Endothelial cell (in vitro differentiated cells): ENCODE data around the gene FXYD5. TPM values are rescaled to one million over a fixed set of nuclear protein-coding genes. Genes with fewer than 3 reads are reported as not detected.
A peak's percentile ranks its signal among the peaks of the same experiment; 100 is the strongest.

ENCODE experiments used
- DNase-seq: peaks from one replicate; pipeline ENCODE4 v3.0.0; 2021; ENCODE audit warnings: low spot score
- H3K27ac Mint-ChIP-seq: one replicate; pipeline ENCODE4 v1.8.0; 2021; ENCODE audit warnings: mixed read lengths, inconsistent platforms; ENCODE audit not compliant: unreplicated experiment
- H3K27me3 Mint-ChIP-seq: one replicate; pipeline ENCODE4 v1.8.0; 2021; ENCODE audit warnings: mild to moderate bottlenecking, moderate library complexity, mixed read lengths, inconsistent platforms; ENCODE audit not compliant: unreplicated experiment
- H3K36me3 Mint-ChIP-seq: one replicate; pipeline ENCODE4 v1.8.0; 2021; ENCODE audit warnings: mild to moderate bottlenecking, low read depth, mixed read lengths, inconsistent platforms; ENCODE audit not compliant: unreplicated experiment
- H3K4me1 Mint-ChIP-seq: one replicate; pipeline ENCODE4 v1.8.0; 2021; ENCODE audit warnings: mild to moderate bottlenecking, mixed read lengths, inconsistent platforms; ENCODE audit not compliant: unreplicated experiment
- H3K4me3 Mint-ChIP-seq: one replicate; pipeline ENCODE4 v1.8.0; 2021; ENCODE audit warnings: mild to moderate bottlenecking, mixed read lengths, inconsistent platforms; ENCODE audit not compliant: unreplicated experiment
- H3K9me3 Mint-ChIP-seq: one replicate; pipeline ENCODE4 v1.8.0; 2021; ENCODE audit warnings: mixed read lengths, inconsistent platforms; ENCODE audit not compliant: unreplicated experiment
- total RNA-seq: library from RNA; stranded (reverse); fragmentation: NEBNext Ultra II Directional; extraction: Animal tissue kit (Norgen Biotek cat#: 25700); gene quantifications from one replicate; pipeline ENCODE4 v1.2.1, GENCODE V29; 2021; ENCODE audit not compliant: unreplicated experiment
- TF ChIP-seq, protein P1 (sequence below): fragments of 200-600 bp; sonication (generic); IDR thresholded peaks from one replicate; pipeline ENCODE4 v1.5.0; 2021; ENCODE audit warnings: antibody characterized with exemption; ENCODE audit not compliant: unreplicated experiment

The FXYD5 gene
- total RNA-seq, 1 donor from 2014 or later = 78.7 TPM

DNA sequence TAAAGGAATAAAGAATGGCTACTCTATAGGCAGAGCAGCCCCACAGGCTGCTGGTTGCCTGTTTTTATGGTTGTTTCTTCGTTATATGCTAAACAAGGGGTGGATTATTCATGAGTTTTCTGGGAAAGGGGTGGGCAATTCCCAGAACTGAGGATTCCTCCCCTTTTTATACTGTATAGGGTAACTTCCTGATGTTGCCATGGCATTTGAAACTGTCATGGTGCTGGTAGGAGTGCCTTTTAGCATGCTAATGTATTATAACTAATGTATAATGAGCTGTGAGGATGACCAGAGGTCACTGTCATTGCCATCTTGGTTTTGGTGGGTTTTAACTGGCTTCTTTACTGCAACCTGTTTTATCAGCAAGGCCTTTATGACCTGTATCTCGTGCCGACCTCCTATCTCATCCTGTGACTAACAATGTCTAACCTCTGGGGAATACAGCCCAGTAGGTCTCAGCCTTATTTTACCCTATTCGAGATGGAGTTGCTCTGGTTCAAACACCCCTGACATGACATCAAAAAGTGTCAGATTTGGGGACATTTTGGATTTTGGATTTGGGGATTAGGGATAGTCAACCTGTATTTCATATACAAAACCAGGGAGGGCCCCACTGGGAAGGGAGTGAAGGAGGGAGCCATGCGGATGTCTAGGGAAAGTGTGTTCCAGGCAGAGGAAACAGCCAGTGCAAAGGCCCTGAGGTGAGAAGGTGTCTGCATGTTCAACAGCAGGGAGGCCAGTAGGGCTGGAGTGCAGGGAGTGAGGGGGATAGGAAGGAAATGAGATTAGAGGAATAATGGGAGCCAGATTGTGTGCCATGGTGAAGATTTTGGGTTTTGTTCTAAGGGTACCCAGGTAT is 10.9 kb downstream of the FXYD5 start:
- H3K27me3 Mint-ChIP-seq = peaks cover 3% of the 10 kb centered on the region
- no peaks in the 10 kb centered on the region for H3K4me1 Mint-ChIP-seq
- no peak overlapping the region for H3K27ac Mint-ChIP-seq
- no peaks in the 10 kb centered on the region for H3K9me3 Mint-ChIP-seq
- peak overlapping the region; percentile 74 for H3K4me3 Mint-ChIP-seq
- peaks cover 64% of the 10 kb centered on the region for H3K36me3 Mint-ChIP-seq
- no peak for DNase-seq
- TF ChIP-seq, protein P1, sequence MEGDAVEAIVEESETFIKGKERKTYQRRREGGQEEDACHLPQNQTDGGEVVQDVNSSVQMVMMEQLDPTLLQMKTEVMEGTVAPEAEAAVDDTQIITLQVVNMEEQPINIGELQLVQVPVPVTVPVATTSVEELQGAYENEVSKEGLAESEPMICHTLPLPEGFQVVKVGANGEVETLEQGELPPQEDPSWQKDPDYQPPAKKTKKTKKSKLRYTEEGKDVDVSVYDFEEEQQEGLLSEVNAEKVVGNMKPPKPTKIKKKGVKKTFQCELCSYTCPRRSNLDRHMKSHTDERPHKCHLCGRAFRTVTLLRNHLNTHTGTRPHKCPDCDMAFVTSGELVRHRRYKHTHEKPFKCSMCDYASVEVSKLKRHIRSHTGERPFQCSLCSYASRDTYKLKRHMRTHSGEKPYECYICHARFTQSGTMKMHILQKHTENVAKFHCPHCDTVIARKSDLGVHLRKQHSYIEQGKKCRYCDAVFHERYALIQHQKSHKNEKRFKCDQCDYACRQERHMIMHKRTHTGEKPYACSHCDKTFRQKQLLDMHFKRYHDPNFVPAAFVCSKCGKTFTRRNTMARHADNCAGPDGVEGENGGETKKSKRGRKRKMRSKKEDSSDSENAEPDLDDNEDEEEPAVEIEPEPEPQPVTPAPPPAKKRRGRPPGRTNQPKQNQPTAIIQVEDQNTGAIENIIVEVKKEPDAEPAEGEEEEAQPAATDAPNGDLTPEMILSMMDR = no peak

DNA sequence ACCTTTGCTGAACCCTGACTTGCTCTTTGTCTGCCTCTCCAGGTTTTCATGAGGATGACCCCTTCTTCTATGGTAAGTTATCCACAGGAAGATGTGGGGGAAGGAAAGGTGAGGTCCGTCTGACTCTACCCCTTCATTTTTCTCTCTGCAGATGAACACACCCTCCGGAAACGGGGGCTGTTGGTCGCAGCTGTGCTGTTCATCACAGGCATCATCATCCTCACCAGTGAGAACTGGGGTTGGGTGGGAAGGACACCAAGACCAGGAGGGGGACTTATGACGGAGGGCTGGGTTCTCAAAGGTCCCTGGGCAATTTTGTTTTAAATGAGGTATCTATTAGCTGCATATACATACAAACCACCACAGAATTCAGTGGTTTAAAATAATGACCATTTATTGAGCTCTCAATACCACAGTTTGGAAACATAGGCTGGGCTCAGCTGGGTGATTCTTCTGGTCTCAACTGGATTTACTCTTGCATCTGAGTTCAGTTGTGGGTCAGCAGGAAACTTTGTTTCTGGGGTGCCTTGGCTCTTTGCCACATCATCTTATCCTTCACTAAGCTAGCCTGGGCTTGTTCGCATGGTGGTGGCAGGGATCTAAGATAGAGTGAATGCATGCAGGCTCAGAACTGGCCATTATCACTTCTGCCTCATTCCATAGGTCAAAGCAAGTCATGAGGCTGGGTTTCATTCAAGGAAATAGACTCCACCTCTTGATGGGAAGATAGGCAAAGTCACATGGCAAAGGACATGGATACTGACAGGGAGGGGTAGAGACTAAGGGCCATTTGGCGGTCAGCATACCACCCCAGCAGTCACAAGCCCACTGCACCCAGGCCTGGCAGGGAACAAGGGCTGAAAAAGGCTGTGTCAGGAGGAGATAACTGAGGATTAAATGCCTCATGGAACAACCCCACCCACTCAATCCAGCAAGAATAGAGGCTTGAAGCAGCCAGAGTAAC is 11.8 kb downstream of the FXYD5 start:
- TF ChIP-seq, protein P1 = no peak
- Mint-ChIP-seq H3K36me3 (peaks cover 55% of the 10 kb centered on the region), H3K4me1 (no peaks in the 10 kb centered on the region), H3K27ac (no peak overlapping the region), H3K9me3 (no peaks in the 10 kb centered on the region), H3K27me3 (peaks cover 3% of the 10 kb centered on the region), H3K4me3 (peak overlapping the region; percentile 83)
- DNase-seq = no peak

DNA sequence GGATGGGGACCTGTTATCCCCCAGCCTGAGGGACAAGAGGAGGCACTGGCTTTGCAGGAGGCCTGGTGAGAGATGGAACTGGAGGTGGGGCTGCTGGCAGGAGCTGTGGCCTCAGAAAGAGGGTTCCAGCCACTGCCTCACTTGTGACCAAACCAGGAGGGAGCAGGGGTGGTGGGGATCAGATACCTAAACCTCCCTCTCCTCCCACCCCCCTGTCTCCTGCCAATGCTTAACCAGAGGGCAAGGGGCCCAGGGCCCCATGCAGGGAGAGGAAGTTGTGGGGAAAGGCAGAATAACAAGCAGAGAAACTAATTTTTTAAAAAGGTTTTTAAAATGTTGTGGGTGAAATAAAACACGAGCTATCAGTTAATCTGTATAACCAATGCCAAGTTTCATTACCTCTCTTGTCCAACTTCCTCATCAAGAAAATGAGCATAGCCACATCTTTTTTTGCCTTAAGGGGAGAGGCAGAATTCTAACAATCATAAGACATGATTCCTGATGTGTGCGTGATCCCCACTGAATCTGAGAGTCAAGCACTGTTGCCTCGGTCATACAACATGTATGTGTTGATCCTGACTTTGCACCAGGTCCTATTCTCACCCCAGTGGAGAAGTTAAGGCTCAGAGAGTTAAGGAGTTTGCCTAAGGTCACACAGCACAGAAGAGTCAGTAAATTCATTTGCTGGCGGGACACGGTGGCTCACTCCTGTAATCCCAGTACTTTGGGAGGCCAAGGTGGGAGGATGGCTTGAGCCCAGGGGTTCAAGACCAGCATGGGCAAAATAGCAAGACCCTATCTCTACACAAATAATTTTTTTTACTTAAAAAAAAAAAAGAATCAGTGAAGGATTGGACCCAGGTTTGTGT is 12.9 kb downstream of the FXYD5 start:
- DNase-seq = no peak
- Mint-ChIP-seq H3K4me3 (no peak overlapping the region), H3K4me1 (no peaks in the 10 kb centered on the region), H3K9me3 (no peaks in the 10 kb centered on the region), H3K36me3 (peaks cover 46% of the 10 kb centered on the region), H3K27me3 (peaks cover 3% of the 10 kb centered on the region), H3K27ac (no peak overlapping the region)
- TF ChIP-seq, protein P1 = no peak

DNA sequence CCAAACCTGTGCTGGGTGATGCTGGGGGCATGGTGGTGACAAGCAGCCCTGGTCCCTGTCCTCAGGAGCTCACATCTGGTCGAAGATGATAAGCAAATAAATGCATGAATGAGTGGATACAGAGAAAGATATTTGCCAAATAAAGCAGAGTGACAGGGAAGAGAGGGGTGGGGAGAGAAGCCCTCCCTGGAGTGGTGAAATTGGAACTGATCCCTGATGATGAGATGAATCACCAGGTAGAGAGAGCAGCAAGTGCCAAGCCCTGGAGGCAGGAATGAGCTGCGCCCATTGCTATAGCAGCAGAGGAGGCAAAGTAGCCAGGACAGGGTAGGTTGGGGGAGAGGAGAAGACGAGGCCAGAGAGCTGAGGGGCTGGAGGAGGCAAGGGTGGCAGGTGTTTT is 13.7 kb downstream of the FXYD5 start:
- H3K9me3 Mint-ChIP-seq = no peaks in the 10 kb centered on the region
- TF ChIP-seq, protein P1 = no peak
- no peak overlapping the region for H3K27ac Mint-ChIP-seq
- H3K4me1 Mint-ChIP-seq = no peaks in the 10 kb centered on the region
- H3K36me3 Mint-ChIP-seq = peaks cover 39% of the 10 kb centered on the region
- no peak for DNase-seq
- H3K27me3 Mint-ChIP-seq = peaks cover under 1% of the 10 kb centered on the region
- no peak overlapping the region for H3K4me3 Mint-ChIP-seq
